Measurements from ENCODE around the gene ZNF821.
A peak's percentile ranks its signal among the peaks of the same experiment; 100 is the strongest.
"Not testable (repeated sequence)": the region's sequence is repeated elsewhere in the genome, so short reads cannot be mapped to it uniquely, and the experiment has no call there.

The ZNF821 gene

GRCh38 chr16:71883849-71884638, at the start of gene ZNF821:
Gene ZNF821 (minus strand): TSS chr16:71884182. CDS start chr16:71879946, 4,236 bp downstream.
- DNase-seq: peak; percentile 64 to 72

- no peak for DNase-seq
These were observed 49.0 kb upstream of the ZNF821 start for GRCh38 chr16:71933017-71933416.

- no peak for DNase-seq
These were observed 47.6 kb upstream of the ZNF821 start for GRCh38 chr16:71931599-71931998.

GRCh38 chr16:71931001-71931400, 47.0 kb upstream of the ZNF821 start:
- no peak for DNase-seq

- DNase-seq: no peak
These were observed 46.1 kb upstream of the ZNF821 start for GRCh38 chr16:71930013-71930563.

- no peak for DNase-seq
These were observed 45.1 kb upstream of the ZNF821 start for GRCh38 chr16:71929048-71929447.

- DNase-seq: no peak
These were observed 43.8 kb upstream of the ZNF821 start for GRCh38 chr16:71927787-71928186.

- no peak for DNase-seq
These were observed 43.4 kb upstream of the ZNF821 start for GRCh38 chr16:71927383-71927782.

- DNase-seq: no peak
These were observed 40.7 kb upstream of the ZNF821 start for GRCh38 chr16:71924710-71925109.

GRCh38 chr16:71923941-71924690, 40.1 kb upstream of the ZNF821 start:
- DNase-seq: no peak

GRCh38 chr16:71920658-71921057, 36.7 kb upstream of the ZNF821 start:
- no peak for DNase-seq

GRCh38 chr16:71919035-71919434, 35.1 kb upstream of the ZNF821 start:
- no peak for DNase-seq

GRCh38 chr16:71917900-71918299, 33.9 kb upstream of the ZNF821 start:
- DNase-seq: no peak

GRCh38 chr16:71916397-71916920, 32.5 kb upstream of the ZNF821 start:
- no peak for DNase-seq

GRCh38 chr16:71915350-71915749, 31.4 kb upstream of the ZNF821 start:
- DNase-seq: no peak

GRCh38 chr16:71914802-71915201, 30.8 kb upstream of the ZNF821 start:
- DNase-seq: no peak

- no peak for DNase-seq
These were observed 28.7 kb upstream of the ZNF821 start for GRCh38 chr16:71912534-71913275.

- DNase-seq: no peak
These were observed 27.1 kb upstream of the ZNF821 start for GRCh38 chr16:71911121-71911520.

- DNase-seq: not testable (repeated sequence)
These were observed 21.8 kb upstream of the ZNF821 start for GRCh38 chr16:71905765-71906164.

GRCh38 chr16:71904239-71904638, 20.3 kb upstream of the ZNF821 start:
- DNase-seq: no peak

GRCh38 chr16:71903608-71904007, 19.6 kb upstream of the ZNF821 start:
- no peak for DNase-seq

- no peak for DNase-seq
These were observed 18.8 kb upstream of the ZNF821 start for GRCh38 chr16:71902656-71903365.

All from stimulated activated CD4-positive, alpha-beta T cell treated with anti-CD3 and anti-CD28 coated beads, Interleukin-2, amount 100 ng/mL, for 48 hours (primary cell).